Colonic mucosa (tissue), 4 donors: ENCODE measurements around the gene STAB1. TPM values are rescaled to one million over a fixed set of nuclear protein-coding genes. Genes with fewer than 3 reads are reported as not detected.
"Not testable (repeated sequence)": the region's sequence is repeated elsewhere in the genome, so short reads cannot be mapped to it uniquely, and the experiment has no call there.

Experiments used
- DNase-seq: peaks from one replicate; pipeline ENCODE4 v3.0.0-alpha.2; 2020
- H3K27ac ChIP-seq: fragments of 200-600 bp; one replicate; pipeline ENCODE4 v1.8.0; 2021
- H3K27me3 ChIP-seq: fragments of 200-600 bp; one replicate; pipeline ENCODE4 v1.8.0; 2021
- H3K36me3 ChIP-seq: fragments of 200-600 bp; one replicate; pipeline ENCODE4 v1.8.0; 2021
- H3K4me1 ChIP-seq: fragments of 200-600 bp; one replicate; pipeline ENCODE4 v1.8.0; 2021; ENCODE audit warnings: mild to moderate bottlenecking
- H3K4me3 ChIP-seq: fragments of 200-600 bp; one replicate; pipeline ENCODE4 v1.8.0; 2021
- H3K9ac ChIP-seq, 2 donors: one replicate each; pipeline ENCODE4 v1.7.0; 2013; ENCODE audit warnings: control low read depth in 2 of 2, low read depth in 2 of 2, low read length in 2 of 2
- H3K9me3 ChIP-seq: fragments of 200-600 bp; one replicate; pipeline ENCODE4 v1.8.0; 2021
- CTCF ChIP-seq: fragments of 200-600 bp; IDR thresholded peaks from one replicate; pipeline ENCODE4 v1.8.0; 2022; ENCODE audit warnings: antibody characterized with exemption, mild to moderate bottlenecking
- intact Hi-C: fragments of 100-400 bp; cut with DNase I; formaldehyde crosslinking; loops from one replicate; pipeline ENCODE4 v1.14.1; 2022
- total RNA-seq, 2 donors: library from RNA; stranded (reverse); fragmentation: NEBNext Ultra II Directional in 1 of 2; extraction: Animal tissue kit (Norgen Biotek cat#: 25700) in 1 of 2; gene quantifications; one replicate each; pipeline ENCODE4 v1.2.1, GENCODE V29; 2021
- donor health status: healthy.
- donor health status: DM: no; HTN: no; CAD: no.
- donor health status: DM: no; HTN: no; CAD: no.

STAB1 gene
- total RNA-seq, 2 donors from 2014 or later: 41.1 to 46.5 TPM

DNA sequence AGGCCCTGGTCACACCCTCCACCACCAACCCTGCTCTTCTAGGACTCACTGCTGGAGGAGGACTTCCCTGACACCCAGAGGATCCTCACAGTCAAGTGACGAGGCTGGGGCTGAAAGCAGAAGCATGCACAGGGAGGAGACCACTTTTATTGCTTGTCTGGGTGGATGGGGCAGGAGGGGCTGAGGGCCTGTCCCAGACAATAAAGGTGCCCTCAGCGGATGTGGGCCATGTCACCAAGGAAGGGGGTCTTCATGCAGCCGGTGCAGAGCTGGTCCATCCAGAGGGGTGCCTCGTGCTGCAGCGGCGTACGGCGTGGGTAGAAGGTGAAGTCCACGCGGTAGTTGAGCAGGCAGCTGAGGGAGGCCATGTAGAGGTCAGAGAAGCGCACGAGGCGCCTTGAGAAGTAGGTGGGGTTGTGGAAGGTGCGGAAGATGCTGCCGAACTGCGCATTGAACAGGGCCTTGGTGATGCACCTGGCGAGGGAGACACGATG is 29.2 kb downstream of the STAB1 start:
- Histone ChIP-seq H3K9ac (no peak overlapping the region), H3K36me3 (no peaks in the 10 kb centered on the region), H3K27ac (no peak overlapping the region), H3K9me3 (no peaks in the 10 kb centered on the region), H3K4me1 (no peaks in the 10 kb centered on the region), H3K27me3 (no peaks in the 10 kb centered on the region), H3K4me3 (no peak overlapping the region)
- intact Hi-C loops: no loop called here
- no peak for DNase-seq
- TF ChIP-seq CTCF: no peak

DNA sequence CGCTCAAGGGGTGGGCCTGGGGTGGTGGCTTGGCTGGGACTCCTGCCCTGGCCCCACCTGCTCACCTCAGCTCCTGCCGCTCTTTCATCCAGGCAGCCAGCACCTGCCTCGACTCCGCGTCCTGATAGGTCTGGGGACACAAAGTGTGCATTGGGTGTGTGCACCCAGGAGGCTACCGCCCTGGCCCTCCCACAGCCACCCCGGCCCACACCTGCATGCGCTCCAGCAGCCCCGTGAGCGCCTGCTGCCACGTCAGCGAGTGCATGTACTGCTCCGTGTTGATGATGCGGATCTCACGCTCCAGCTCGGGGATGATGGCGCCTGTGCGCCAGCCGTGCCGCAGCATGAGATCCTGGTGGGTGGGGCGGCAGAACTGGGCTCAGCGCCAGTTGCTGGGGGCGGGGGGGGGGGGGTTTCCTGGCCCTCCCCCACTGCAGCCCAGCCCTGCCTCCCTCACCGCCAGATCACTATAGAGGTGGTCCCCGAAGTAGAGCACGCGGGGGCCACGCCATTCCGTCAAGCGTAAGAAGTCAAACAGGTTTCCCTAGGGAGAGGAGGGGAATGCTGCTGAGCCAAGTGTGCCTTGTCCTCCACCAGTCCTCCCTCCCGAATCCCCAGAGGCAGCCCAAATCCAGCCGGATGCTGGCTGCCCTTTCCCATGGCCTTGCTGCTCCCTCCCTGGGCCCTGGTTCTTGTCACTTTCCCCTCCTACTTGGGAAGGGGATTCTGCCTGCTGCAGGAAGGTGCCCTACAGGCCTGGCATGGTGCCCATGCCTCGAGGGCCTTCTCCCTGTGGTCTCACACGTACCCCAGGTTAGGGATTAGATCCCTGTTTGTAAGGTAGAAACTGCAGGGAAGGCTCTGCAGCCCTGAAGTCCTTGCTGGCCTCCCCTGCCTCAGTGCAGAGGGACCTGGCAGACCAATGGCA is 29.9 kb downstream of the STAB1 start:
- H3K27me3 ChIP-seq: no peaks in the 10 kb centered on the region
- no peaks in the 10 kb centered on the region for H3K9me3 ChIP-seq
- H3K36me3 ChIP-seq: no peaks in the 10 kb centered on the region
- H3K4me3 ChIP-seq: no peak overlapping the region
- peak overlapping the region in 1 of 2 donors; percentile 35 for H3K9ac ChIP-seq
- no peak for DNase-seq
- intact Hi-C loops: no loop called here
- TF ChIP-seq CTCF: no peak
- no peak overlapping the region for H3K27ac ChIP-seq
- no peaks in the 10 kb centered on the region for H3K4me1 ChIP-seq

DNA sequence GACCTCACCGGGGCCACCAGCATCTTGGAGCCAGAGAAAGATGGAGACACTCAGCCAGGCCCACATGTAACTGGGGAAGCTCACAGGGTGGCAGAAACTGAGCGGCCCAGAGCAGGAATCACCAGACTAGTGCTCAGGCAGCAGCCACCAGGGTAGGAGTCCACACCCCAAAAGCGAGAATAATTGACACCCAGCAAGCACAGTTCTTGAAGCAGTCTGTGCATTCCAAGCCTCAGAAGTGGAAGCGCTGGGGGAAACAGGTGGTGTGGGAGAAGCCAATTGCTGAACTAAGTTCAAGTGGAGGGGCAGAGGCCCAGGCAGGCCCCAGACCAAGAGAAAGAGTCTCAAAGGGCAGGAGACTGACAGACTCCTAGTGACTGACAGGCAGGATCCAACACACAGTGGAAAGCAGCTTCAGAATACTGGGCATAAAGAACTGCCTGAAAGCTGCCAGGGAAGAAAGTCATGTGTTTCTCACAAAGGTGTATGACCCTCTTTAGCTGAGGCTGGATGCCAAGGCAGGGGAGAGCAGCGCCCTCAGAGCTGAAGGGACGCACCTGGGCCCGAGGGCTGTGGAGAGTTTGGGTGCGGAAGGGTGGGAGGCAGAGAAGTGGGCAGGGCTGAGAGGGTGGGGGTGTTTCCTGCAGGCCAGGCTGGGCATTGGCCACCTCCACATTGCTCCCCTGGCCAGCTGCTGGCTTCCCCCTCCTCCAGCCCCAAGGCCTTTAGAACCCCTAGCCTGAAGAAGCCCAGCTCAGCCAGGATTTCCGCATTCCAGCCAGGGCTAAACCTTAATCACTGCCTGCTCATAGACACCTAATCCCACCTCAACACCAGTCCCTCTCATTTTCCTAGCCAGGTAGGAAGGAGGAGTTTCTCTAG is 30.8 kb downstream of the STAB1 start:
- DNase-seq: no peak
- Histone ChIP-seq H3K27ac (no peak overlapping the region), H3K4me3 (no peak overlapping the region), H3K9me3 (no peaks in the 10 kb centered on the region), H3K9ac (no peak overlapping the region), H3K36me3 (no peaks in the 10 kb centered on the region), H3K4me1 (no peaks in the 10 kb centered on the region), H3K27me3 (no peaks in the 10 kb centered on the region)
- intact Hi-C loops: no loop called here
- TF ChIP-seq CTCF: no peak

DNA sequence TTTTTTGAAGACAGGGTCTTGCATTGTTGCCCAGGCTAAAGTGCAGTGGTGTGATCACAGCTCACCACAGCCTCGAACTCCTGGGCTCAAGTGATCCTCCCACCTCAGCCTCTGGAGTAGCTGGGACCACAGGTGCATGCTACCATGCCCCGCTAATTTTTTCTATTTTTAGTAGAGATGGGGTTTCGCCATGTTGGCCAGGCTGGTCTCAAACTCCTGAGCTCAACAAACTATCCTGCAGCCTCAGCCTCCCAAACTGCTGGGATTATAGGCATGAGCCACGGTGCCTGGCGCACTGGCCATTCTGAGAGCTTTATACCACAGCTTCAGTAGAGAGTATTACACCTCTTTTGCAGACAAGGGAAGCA is 31.5 kb downstream of the STAB1 start:
- H3K4me1 ChIP-seq, H3K9me3 ChIP-seq, H3K27ac ChIP-seq, H3K27me3 ChIP-seq, DNase-seq, intact Hi-C loops, H3K36me3 ChIP-seq, H3K4me3 ChIP-seq: not testable (repeated sequence)
- H3K9ac ChIP-seq: peak overlapping the region in 1 of 2 donors; percentile 35

GRCh38 chr3:52527039-52527731 is 32.0 kb downstream of the STAB1 start:
- H3K4me1 ChIP-seq: no peaks in the 10 kb centered on the region
- H3K9ac ChIP-seq: peak overlapping the region in 1 of 2 donors; percentile 35
- no peaks in the 10 kb centered on the region for H3K36me3 ChIP-seq
- H3K9me3 ChIP-seq: no peaks in the 10 kb centered on the region
- TF ChIP-seq CTCF: no peak
- DNase-seq: no peak
- no peak overlapping the region for H3K27ac ChIP-seq
- intact Hi-C loops: no loop called here
- H3K4me3 ChIP-seq: no peak overlapping the region
- no peaks in the 10 kb centered on the region for H3K27me3 ChIP-seq
